Peyer's patch (tissue), 4 donors: Measurements from ENCODE around the gene ALDH3A2.

Experiments
- CTCF ChIP-seq, 6 experiments: fragments of 450-650 bp in 4 of 6; fragments of 200-600 bp in 2 of 6; sonication (generic) in 1 of 6; IDR thresholded peaks; one replicate each; pipeline ENCODE4 v1.5.1; 2017 to 2019; ENCODE audit warnings: antibody characterized with exemption in 6 of 6, mild to moderate bottlenecking in 3 of 6, moderate library complexity in 1 of 6
- POLR2A ChIP-seq, 2 donors: fragments of 450-650 bp; IDR thresholded peaks; one replicate each; pipeline ENCODE4 v1.5.1; 2017; ENCODE audit warnings: antibody characterized with exemption in 2 of 2, mild to moderate bottlenecking in 2 of 2, moderate library complexity in 2 of 2

DNA sequence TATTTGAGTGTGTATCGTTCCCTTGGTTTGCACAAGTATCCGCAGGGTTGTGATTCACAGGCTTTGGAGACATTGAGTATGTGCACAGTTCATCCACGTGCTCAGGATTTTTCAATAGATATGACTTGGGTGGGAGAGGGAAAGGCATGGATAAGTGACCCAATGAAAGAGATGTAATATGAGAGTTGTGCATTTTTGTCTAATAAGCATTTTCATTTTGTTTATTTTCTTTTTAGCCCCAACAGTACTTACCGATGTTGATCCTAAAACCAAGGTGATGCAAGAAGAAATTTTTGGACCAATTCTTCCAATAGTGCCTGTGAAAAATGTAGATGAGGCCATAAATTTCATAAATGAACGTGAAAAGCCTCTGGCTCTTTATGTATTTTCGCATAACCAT is 14.5 kb downstream of the ALDH3A2 start:
- TF ChIP-seq CTCF (IDR thresholded peaks at IDR 0.05) (no peak), POLR2A (IDR thresholded peaks at IDR 0.05) (no peak)
